Left hindlimb (tissue), 1 donor: ENCODE results near the gene RAMP1.
A peak's percentile ranks its signal among the peaks of the same experiment; 100 is the strongest.
"Not testable (repeated sequence)": the region's sequence is repeated elsewhere in the genome, so short reads cannot be mapped to it uniquely, and the experiment has no call there.

Source experiments
- DNase-seq: peaks from one replicate; pipeline ENCODE4 v3.0.0-alpha.2; 2018

RAMP1 gene

DNA sequence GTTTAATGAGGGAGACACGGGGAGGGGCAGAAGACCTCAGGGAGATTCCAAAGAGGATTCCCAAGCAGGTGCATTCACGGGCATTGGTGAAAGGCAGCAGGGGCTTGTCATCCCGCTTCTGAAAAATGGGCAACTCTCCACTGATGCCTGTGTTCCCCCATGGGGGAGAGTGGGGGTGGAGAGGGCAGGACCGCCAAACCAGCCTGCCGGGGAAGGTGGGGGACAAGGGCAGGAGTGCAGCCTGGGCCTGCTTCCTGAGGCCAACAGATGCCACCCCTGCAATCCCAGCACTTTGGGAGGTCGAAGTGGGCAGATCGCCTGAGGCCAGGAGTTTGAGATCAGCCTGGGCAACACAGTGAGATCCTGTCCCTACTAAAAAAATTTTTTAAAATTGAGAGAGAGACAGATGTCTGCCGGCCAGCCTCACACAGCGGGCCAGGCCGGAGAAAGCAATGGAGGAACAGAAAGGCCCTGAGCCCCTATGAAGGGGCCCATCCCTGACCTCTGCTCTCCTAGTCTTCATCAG is 62.6 kb downstream of the RAMP1 start:
- DNase-seq, result no peak

DNA sequence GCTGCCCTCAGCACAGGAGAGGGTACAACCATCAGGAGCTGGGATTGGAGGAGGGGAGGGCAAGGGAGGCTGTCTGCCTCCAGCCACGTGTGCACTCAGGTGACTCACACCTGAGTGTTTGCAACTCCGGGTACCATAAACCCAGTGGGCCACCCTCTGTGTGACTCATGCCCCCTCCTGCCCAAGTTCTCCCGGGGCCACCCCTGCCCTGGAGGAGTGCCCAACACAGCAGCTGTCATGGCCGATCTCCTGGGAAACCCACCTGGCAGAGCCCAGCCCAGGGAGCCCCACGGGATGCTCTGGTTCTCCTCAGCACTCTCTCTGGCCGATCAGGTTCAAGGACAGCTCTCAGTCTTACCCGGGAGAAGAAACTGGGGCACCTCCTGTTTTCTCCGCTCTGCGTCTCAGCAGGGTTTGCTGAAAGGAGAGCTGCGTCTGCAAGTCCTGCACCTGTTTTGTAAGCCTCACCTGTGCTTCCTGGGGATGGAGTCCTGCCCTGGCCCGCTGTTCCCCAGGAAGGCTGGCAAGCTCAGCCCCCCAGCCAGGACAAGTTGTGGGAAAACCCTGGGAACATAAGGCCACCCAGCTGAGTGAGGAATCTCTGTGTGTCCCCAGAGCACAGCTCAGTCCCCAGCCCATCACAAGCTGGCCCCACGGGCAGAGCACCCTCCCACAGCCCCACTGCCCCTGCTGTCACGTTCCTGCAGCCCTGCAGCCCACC is 63.4 kb downstream of the RAMP1 start:
- DNase-seq, result no peak

DNA sequence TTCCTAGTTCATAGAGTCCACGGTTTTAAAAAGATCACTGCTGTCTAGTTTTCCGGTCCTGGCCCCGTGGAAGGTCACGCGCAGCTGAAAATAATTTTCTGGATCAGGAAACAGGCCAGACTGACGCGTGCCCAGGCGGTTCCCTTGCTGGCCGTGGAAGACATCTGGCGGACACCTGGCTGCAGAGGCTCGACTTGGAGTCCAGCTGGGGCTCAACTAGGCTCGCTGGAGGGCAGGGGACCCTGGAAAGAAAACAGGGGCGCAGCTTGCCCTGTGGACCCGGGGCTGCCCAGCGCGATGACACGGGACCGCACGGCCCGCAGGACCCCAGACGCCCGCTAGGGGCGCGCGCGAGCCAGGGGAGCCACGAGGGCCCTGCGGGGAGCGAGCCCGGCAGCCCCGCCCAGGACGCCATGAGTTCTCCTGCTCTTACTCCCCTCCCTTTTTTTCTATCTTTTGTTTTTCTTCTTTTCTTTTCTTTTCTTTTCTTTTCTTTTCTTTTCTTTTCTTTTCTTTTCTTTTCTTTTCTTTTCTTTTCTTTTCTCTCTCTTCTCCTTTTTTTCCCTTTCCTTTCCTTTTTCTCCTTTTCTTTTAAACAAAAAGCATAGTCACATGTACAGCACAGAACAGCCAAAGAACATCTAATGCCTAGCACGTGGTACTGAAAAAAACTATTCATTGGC is 64.2 kb downstream of the RAMP1 start:
- DNase-seq, result peak; percentile 82

DNA sequence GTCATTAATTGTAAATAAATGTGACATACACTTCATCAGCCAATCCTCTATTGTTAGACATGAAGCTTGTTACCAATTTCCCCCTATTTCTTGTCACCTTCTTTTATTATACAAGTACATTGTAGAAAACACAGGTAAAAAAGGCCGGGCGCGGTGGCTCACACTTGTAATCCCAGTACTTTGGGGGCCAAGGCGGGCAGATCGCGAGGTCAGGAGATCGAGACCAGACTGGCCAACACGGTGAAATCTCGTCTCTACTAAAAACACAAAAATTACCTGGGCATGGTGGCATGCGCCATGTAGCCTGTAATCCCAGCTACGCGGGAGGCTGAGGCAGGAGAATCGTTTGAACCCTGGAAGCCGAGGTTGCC is 64.7 kb downstream of the RAMP1 start:
- no peak for DNase-seq

DNA sequence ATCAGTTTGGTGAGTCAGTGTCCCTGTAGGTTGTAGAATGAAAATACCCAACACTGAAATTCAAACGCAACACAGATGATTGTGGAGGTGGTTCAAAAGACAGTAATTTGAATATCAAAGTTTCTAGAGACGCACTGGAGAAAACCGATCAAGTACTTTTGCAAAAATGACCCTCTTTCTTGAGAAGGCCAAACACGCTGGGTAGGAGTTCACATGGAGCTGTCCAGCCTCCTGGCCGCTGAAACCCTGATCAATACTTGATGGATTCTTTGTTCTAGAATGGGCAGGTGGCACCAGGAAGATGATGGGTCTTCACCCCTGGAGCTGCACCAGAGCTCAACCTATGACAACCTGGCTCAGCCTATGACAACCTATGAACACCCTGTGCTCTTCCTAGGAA is 67.7 kb downstream of the RAMP1 start:
- no peak for DNase-seq

DNA sequence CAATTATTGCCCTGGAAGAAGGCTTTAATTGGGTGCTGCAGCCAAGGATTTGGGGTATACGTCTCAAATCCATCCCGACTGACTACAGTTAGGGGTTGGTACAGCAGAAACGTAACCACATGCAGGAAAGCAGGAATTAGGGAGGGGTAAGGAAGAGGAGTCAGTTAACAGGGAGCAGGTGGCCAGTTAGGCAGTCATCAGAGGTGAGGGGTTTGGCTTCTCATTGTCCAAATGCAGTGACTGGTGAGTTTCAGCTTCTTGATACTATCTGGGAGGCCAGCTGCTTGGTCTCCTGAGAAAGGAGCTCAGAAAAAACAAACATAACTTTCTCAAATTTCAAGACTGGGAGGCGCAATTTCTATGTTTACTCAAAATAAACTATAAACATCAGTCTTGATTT is 68.6 kb downstream of the RAMP1 start:
- DNase-seq, result no peak

DNA sequence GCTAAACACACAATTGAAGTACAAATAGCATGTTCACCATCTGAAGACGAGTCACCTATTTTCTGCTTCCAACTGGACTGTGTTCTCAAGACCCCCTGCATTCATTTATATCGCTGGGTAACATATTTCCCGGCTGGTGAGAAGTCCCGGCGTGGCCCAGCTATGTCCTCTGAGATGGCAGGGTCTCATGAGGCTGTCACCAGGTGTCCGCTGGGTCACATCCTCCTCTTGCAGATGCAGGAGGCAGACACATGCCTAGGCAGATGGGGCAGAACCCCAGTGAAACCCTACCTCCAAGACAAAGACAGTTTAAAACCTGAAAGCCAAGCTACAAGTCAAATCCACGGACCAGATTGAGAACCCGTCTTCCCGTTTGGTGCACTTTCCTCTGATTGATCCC is 70.6 kb downstream of the RAMP1 start:
- DNase-seq, result no peak

DNA sequence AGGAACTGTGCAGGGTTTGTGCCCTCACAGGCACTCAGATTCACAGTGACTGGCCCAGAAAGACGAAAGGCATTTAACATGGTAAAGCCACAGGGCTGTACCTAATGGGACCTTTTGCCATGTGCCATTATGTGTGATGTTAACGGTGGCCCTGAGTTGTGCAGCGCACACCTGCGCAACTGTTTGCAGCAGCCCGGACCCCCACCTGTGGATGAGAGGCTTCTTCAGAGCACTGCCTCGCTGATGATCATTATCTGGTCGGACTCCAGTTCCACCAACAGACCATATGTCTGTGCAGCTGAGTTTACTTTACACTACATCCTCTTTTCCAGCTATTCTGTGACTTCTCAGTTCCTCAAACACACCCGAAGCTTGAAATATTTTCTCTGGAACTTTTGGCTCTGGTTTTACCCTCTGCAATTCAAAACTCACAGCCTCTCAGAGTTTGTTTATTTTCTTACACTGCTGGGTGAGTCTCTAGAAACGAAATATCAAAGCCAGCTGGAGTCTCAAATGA is 71.8 kb downstream of the RAMP1 start:
- no peak for DNase-seq

DNA sequence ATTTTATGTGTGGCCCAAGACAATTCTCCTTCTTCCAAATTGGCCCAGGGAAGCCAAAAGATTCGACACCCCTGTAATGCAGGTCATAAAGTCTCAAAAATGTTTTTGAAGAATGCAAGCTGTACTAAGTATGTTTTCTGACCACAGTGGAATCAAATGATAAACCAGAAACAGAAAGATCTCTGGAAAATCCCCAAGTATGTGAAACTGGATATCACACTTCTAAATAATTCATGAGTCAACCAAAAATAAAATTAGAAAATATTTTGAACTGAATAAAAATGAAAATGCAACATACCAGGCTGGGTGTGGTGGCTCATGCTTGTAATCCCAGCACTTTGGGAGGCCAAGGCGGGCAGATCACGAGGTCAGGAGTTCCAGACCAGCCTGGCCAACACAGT is 73.3 kb downstream of the RAMP1 start:
- DNase-seq, result no peak

DNA sequence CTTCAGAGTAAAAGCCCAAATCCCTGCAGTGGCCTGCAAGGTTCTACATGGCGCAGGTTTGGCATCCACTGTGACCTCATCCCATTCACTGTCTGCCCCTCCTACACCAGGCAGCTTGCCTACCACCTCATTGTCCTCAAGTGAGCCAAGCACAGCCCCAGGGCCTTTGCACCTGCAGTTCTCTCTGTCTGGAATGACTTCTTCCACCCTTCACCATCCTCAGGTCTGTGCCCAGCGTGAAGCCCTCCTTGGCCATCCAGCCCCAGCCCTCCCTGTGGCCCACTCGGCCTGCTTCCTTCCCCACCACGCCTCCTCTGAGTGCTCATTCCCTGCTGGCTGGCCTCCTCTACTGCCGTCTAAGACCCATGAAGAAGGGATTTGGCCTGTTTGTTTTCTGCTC is 74.8 kb downstream of the RAMP1 start:
- DNase-seq, result no peak

DNA sequence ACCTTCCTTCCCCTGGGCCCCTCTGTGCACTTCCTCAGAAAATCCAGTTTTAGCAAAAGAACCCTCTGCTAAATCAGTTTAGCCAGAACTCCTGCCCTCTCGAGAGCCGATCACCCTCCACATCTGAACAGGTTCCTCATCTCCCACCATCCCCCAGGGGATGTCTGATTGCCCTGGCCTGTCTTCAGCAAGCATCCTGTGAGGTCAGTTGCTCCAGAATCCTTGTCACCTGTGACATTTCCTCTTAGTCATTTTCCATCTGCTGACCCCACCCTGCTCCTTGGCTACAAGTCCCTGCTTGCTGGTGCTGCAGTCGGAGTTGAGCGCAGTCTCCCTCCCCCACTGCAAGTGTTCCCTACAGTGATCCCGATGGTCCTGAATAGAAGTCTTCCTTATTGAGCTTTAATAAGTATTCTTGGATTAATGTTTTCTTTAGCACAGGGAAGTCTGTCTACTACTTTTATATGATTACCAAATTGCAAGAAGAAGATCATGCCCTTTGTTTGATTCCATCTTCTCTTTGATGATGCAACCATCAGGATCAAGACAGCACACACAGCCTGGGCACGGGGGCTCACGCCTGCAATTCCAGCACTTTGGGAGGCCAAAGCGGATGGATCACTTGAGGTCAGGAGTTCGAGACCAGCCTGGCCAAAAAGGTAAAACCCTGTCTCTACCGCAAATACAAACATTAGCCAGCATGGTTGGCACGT is 76.5 kb downstream of the RAMP1 start:
- DNase-seq, result no peak

DNA sequence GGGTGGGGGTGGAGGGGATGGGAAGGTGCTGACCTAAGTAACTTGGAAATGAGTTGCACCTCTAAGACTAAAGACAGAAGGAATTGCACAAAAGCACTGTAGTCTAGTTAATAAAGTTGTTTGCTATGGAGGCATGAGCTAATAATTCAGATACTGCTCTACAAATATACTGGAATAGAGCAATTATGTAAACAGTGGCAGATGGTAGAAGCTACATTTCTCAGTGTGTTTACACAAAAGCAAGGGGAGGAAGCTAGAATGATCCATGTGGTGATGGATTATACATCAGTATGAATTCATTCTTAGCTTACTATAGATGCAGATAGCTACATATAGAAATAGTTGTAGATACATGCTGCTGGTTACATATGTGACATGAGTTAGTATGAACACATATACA is 79.8 kb downstream of the RAMP1 start:
- no peak for DNase-seq

DNA sequence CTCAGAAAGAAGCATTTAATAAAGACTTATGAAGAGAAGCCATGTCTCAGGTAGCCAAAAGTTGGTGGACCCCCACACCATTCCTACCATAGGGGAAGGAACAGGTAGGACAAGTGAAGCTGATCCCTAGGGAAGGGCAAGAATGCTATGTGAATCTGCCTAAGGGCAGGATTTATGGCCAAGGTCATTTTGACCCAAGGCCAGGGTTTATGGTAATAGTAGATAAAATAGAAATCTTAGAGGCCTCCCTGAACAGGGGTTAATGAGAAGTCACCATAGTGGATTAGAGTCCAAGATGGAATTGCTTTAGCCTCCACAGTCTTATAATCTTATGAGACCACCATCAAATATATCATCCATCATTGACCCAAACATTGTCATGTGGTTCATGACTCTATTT is 81.4 kb downstream of the RAMP1 start:
- DNase-seq, result no peak

DNA sequence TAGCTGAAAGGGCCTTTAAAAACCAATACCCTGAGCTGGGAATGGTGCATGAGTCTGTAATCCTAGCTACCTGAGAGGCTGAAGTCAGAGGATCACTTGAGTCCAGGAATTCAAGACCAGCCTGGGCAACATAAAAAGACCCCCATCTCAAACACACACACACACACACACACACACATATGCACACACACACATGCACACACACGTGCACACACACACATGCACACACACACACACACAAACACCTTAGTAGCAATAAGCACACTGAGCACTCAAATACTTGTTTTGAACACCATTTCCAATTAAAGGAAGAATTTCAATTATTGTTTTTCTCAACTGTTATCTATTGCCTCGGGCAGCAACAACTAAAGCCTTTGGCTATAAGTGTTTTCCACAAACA is 81.8 kb downstream of the RAMP1 start:
- DNase-seq, result no peak

DNA sequence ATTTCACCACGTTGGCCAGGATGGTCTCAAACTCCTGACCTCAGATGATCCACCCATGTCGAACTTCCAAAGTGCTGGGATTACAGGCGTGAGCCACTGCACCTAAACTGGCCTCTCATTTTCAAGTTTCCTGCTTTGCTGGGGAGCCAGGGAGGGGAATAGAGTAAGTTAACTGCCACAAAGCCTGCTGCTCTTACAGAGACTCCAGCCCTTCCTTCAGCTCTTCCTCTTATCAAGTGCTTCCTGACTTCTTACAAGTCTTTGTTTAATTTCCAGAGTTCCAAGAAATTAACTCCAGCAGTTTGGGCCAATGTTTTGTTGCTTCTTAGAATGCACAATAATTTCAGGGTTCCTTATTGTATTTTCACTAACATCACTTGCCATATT is 83.1 kb downstream of the RAMP1 start:
- DNase-seq, result no peak

DNA sequence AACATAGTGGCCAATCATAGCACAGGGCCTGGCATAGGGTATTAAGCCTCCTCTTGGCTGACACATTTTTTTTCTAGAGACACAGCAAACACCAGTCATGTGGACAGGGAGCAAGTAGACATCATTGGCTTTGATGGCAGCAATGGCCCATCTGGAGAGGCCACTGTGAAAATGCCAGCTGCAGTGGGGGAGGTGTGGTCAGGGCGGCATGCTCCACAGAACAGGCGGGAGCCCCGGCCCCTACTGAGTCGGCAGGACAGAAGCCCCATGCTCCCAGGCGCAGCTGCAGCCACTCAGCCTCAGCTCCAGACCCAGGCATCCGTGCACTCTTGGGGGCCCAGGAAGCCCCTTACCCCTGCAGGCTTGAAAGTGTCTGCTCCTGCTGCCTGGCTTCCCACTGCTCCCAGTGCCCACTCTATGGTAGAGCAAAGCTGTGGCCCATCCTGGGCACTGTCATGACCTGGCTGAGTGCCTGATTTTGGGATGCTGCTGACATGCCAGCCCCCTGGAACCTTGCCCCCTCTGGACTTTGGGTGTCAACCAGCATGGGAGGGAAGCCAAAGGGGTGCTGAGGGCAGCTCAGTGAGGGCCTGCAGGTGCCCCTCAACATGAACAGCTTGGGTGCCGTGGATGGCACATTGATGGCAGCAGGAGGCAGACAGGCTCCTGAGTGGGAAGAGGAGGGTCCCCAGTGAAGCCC is 84.1 kb downstream of the RAMP1 start:
- no peak for DNase-seq

DNA sequence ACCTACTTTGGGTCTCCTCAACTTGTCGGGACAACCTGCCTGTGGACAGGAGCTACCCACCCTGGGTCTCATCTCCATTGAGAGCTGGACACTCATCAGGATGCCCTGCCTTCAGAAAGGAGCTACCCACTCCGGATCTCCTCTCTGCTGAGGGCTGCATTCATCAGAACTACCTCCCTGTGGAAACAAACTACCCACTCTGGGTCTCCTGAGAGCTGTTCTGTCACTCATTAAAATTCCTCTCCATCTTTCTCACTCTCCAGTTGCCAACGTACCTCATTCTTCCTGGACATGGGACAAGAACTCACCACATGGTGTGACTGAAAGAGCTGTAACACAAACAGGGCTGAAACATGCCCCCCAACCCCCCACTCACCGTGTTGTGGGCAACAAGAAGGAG is 84.9 kb downstream of the RAMP1 start:
- no peak for DNase-seq

DNA sequence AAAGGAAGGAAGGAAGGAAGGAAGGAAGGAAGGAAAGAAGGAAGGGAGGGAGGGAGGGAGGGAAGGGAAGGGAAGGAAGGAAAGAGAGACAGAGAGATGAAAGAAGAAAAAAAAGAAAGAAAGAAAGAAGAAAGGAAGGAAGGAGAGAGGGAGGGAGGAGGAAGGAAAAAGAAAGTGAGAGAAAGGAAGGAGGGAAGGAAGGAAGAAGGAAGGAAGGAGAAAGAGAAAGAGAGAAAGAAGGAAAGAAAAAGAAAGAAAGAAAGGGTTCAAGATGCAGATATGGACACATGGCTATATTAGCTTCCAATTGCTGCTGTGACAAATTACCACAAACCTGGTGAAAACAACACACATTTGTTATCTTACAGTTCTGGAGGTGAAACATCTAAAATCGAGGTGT is 87.0 kb downstream of the RAMP1 start:
- no peak for DNase-seq

DNA sequence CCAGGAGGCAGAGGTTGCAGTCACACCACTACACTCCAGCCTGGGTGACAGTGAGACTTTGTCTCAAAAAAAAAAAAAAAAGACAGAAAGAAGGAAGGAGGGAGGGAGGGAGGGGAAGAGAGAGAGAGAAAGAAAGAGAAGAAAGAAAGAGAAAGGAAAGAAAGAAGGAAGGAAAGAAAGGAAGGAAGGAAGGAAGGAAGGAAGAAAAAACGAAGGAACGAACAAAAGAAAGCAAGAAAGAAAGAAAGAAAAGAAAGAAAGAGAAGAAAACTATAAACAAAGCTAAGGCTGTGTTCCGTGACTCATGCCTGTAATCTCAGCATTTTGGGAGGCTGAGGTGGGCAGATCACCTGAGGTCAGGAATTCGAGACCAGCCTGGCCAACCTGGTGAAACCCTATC is 91.9 kb downstream of the RAMP1 start:
- not testable (repeated sequence) for DNase-seq

DNA sequence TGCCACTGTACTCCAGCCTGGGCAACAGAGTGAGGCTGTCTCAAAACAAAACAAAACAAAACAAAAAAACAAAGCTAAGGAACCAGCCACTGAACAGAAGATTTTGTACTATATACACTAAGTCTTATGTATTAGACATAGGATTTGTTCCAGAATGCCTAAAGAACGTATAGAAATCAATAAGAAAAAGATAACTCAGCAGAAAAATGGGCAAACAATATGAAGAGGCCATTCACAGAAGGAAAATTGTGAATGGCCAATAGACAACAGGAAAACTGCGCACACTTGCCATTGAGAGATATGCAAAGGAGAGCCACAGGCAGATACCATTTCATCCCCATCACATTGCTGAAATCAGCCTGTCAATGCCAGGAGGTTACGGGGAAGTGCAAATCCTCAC is 92.5 kb downstream of the RAMP1 start:
- DNase-seq, result no peak

DNA sequence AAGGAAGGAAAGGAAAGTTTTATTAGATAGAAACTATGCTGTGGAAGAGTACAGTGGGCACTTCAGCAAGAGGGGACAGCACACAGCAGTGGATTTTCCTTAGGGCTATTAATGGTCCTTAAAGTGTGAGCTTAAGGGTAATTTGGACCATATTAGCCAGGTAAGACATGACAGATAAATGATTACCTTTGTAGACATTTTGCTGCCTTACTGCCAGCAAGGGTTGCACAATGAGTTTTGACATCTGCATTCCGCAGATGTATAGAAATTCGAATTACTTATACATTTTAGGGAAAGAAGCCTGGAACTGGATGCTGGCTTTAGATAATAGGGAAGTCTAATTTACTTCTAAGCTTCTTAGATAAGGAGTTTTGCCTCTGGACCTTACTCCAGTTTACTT is 93.4 kb downstream of the RAMP1 start:
- no peak for DNase-seq

DNA sequence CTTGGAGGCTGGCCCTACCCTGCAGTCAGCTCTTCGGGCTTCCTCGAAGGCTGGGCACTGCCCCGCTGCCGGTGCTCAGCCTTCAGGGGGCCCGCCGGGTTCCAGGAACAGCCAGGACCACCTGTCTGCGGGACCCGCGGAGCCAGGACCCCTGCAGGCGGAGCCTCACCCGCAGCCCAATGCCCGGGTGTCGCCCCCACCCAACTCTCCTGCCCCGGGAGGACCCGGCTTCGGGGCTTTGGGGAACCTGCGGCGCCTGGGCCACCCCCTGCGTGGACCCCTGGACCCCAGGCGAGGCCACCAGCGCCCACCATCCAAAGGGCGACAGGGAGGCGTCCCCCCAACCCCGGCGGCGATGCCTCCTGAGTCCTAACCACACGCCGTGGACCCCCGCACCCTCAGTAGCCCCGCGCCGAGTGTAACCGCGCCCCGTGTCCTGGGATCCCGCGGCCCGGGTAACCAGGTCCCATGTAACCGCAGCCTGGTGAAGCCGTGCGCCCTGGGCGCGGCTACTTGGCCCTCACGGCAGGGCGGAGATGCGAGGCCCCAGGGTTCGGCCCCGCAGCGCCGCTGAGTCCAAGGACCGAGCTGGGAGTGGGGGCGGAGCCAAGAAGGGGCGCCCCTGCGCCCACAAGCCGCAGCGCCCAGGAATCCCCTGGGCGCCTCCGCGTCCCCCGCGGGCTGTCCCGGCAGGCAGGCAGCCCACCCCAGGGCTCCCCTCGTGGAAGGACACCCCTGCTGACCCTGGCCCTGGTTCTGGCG is 96.4 kb downstream of the RAMP1 start:
- no peak for DNase-seq

DNA sequence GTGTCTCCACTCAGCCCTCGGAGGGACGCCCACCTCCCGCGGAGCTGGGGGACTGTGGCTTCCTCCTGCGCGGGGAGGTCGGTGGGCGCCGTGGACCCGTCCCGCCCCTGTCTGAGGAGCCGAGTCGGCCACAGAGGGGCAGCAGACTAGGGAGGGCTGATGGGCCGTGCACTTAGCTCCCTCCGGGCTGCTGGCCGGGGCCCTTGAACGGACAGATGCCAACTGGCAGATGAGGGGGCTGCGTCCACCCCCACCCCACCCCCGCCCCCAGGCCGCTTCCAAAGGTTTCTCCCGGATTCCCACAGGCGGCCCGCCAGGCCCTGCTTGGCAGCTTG is 96.9 kb downstream of the RAMP1 start:
- DNase-seq, result no peak
